ENCODE results near the gene DMAC2. TPM values are rescaled to one million over a fixed set of nuclear protein-coding genes. Genes with fewer than 3 reads are reported as not detected.
A peak's percentile ranks its signal among the peaks of the same experiment; 100 is the strongest.
"Not testable (repeated sequence)": the region's sequence is repeated elsewhere in the genome, so short reads cannot be mapped to it uniquely, and the experiment has no call there.

The DMAC2 gene
- polyA plus RNA-seq, 1 donor = 79.4 TPM

DNA sequence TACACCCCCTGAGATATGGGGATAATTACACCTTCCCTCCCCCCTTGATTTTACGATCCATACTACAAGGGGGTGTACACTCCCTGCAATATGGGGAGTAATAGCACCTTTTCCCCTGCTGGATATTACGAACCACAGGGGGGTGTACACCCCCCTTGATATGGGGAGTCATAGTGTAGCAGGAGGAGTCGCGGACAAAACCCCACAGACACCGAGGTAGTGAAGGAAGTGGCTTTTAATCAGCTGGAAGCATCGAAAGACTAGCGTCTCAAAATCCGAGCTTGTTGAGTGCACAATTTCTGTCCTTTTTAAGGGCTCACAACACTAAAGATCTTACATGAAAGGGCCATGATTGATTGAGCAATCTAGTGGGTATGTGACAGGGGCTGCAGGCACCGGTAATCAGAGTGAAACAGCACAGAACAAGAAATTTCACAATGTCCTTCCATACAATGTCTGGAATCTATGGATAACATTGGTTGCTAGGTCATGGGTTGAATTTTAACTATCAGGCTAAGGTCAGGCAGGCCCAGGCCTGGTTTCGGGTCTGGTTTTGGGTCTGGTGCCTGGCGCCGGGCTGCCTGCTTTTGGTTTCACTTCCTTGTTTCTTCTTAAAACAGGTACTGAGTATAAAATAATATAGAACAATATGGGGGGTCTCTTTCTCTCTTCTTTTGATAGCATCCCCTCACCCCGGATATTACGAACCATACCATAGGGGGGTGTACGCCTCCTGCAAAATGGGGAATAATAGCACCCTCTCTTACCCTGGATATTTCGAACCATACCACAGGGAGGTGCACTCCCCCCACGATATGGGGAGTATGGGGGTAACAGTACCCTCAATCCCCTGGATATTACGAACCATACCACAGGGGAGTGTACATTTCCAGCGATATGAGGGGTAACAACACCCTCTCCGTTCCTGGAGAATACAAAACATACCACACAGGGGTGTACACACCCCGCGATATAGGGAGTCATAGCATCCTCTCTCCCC lies 23.8 kb upstream of the DMAC2 start:
- H3K27ac ChIP-seq (ENCODE audit: low read length); DNase-seq; H3K4me3 ChIP-seq (ENCODE audit: low read length); H3K4me1 ChIP-seq (ENCODE audit: control insufficient read depth, insufficient read depth, low read length); H3K9me3 ChIP-seq (ENCODE audit: control insufficient read depth, low read depth, low read length); H3K36me3 ChIP-seq (ENCODE audit: control insufficient read depth, insufficient read depth, low read length); H3K27me3 ChIP-seq (ENCODE audit: control insufficient read depth, insufficient read depth, low read length): not testable (repeated sequence)
- no CpG with 5 or more reads among the region's 22 CpGs for WGBS (ENCODE audit: insufficient coverage, low lambda C conversion rate)

DNA sequence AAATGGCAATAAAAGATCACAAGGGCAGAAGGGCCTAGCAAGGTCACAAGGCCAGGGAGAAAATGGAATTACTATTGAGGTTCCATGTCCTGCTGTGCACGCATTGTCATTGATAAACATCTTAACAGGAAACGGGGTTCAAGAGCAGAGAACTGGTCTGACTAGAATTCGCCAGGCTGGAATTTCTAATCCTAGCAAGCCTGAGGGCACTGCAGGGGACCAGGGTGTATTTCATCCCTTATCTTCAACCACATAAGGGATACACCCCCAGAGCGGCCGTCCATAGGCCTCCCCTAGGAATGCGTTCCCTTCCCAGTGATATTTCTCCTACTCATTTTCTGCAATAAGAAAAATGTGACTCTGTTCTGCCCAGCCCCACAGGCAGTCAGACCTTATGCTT lies 22.8 kb upstream of the DMAC2 start:
- no peak overlapping the region for H3K4me3 ChIP-seq (ENCODE audit: low read length)
- WGBS (ENCODE audit: insufficient coverage, low lambda C conversion rate) = no CpG with 5 or more reads among the region's 6 CpGs
- H3K27me3 ChIP-seq (ENCODE audit: control insufficient read depth, insufficient read depth, low read length) = peaks cover 5% of the 10 kb centered on the region

GRCh38 chr19:41457241-41457640 lies 17.5 kb upstream of the DMAC2 start:
- DNase-seq = no peak
- no CpG with 5 or more reads among the region's 1 CpG for WGBS (ENCODE audit: insufficient coverage, low lambda C conversion rate)
- H3K4me3 ChIP-seq (ENCODE audit: low read length) = no peak overlapping the region
- H3K4me1 ChIP-seq (ENCODE audit: control insufficient read depth, insufficient read depth, low read length) = no peaks in the 10 kb centered on the region
- H3K27ac ChIP-seq (ENCODE audit: low read length) = no peak overlapping the region
- H3K36me3 ChIP-seq (ENCODE audit: control insufficient read depth, insufficient read depth, low read length) = no peaks in the 10 kb centered on the region
- H3K9me3 ChIP-seq (ENCODE audit: control insufficient read depth, low read depth, low read length) = no peaks in the 10 kb centered on the region
- H3K27me3 ChIP-seq (ENCODE audit: control insufficient read depth, insufficient read depth, low read length) = no peaks in the 10 kb centered on the region

More for the DNA sequence above, 22.8 kb upstream of the DMAC2 start:
- H3K9me3 ChIP-seq (ENCODE audit: control insufficient read depth, low read depth, low read length) = no peaks in the 10 kb centered on the region
- DNase-seq = no peak
- no peaks in the 10 kb centered on the region for H3K36me3 ChIP-seq (ENCODE audit: control insufficient read depth, insufficient read depth, low read length)
- H3K4me1 ChIP-seq (ENCODE audit: control insufficient read depth, insufficient read depth, low read length) = no peaks in the 10 kb centered on the region
- no peak overlapping the region for H3K27ac ChIP-seq (ENCODE audit: low read length)

GRCh38 chr19:41456342-41456918 lies 16.7 kb upstream of the DMAC2 start:
- 68% methylated on average over 3 of the region's 7 CpGs for WGBS (ENCODE audit: insufficient coverage, low lambda C conversion rate)
- no peak overlapping the region for H3K27ac ChIP-seq (ENCODE audit: low read length)

DNA sequence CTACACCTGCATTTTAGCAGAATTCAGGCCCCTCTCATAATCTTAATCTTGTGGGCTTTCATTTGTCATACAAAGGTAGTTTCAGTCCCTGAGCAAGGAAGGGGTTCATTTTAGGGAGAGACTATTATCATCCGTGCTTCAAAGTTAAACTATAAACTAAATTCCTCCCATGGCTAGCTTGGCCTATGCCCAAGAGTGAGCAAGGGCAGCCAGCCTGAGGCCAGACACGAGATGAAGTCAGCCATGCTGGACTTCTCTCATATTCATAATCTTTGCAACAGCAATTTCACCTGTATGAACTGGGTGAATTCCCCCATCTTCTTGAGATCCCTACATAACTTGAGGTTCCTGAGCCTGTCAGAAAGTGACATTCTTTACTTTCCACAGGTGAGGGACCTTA lies 16.2 kb upstream of the DMAC2 start:
- H3K36me3 ChIP-seq (ENCODE audit: control insufficient read depth, insufficient read depth, low read length) = no peaks in the 10 kb centered on the region
- DNase-seq = no peak
- no peak overlapping the region for H3K4me3 ChIP-seq (ENCODE audit: low read length)
- H3K9me3 ChIP-seq (ENCODE audit: control insufficient read depth, low read depth, low read length) = no peaks in the 10 kb centered on the region
- H3K4me1 ChIP-seq (ENCODE audit: control insufficient read depth, insufficient read depth, low read length) = no peaks in the 10 kb centered on the region
- no peaks in the 10 kb centered on the region for H3K27me3 ChIP-seq (ENCODE audit: control insufficient read depth, insufficient read depth, low read length)
- no peak overlapping the region for H3K27ac ChIP-seq (ENCODE audit: low read length)
- WGBS (ENCODE audit: insufficient coverage, low lambda C conversion rate) = no CpG with 5 or more reads among the region's 2 CpGs

More at GRCh38 chr19:41456342-41456918, 16.7 kb upstream of the DMAC2 start:
- DNase-seq = no peak
- Histone ChIP-seq H3K36me3 (ENCODE audit: control insufficient read depth, insufficient read depth, low read length) (no peaks in the 10 kb centered on the region), H3K27me3 (ENCODE audit: control insufficient read depth, insufficient read depth, low read length) (no peaks in the 10 kb centered on the region), H3K4me3 (ENCODE audit: low read length) (no peak overlapping the region), H3K4me1 (ENCODE audit: control insufficient read depth, insufficient read depth, low read length) (no peaks in the 10 kb centered on the region), H3K9me3 (ENCODE audit: control insufficient read depth, low read depth, low read length) (no peaks in the 10 kb centered on the region)

DNA sequence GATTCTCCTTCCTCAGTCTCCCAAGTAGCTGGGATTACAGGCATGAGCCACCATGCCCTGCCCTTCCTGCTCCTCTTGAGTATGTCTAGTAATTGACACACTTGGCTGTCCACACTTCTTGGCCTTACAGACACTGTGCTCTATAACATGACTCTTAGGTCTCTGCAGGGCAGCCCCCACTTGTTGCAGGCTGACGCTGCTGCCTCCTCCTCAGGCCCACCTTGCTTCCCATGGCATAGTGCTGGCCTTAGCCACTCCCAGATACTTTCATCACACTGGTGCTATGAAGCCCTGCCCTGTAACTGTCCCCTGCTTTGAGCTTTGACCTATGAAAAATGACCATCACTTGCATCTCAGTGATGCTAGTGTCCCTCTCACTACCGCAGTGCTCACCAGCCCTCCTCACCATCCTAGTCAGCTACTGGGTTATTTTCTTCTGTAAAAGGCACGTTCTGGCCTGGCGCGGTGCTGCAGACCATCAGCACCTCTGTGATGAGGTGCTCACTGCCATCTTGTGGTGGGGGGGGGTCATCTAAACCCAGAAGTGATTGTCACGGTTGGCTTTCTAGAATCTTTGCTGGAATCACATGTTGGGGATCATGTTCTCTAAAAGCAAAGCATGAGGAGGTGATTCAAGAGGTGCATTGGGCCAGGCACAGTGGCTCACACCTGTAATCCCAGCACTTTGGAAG lies 13.0 kb upstream of the DMAC2 start:
- Histone ChIP-seq H3K27me3 (ENCODE audit: control insufficient read depth, insufficient read depth, low read length) (no peaks in the 10 kb centered on the region), H3K9me3 (ENCODE audit: control insufficient read depth, low read depth, low read length) (no peaks in the 10 kb centered on the region)
- WGBS (ENCODE audit: insufficient coverage, low lambda C conversion rate) = no CpG with 5 or more reads among the region's 6 CpGs

GRCh38 chr19:41449865-41450178 lies 10.1 kb upstream of the DMAC2 start:
- no CpG with 5 or more reads among the region's 3 CpGs for WGBS (ENCODE audit: insufficient coverage, low lambda C conversion rate)
- no peak overlapping the region for H3K4me3 ChIP-seq (ENCODE audit: low read length)

More for the DNA sequence above, 13.0 kb upstream of the DMAC2 start:
- DNase-seq = no peak
- Histone ChIP-seq H3K4me3 (ENCODE audit: low read length) (no peak overlapping the region), H3K36me3 (ENCODE audit: control insufficient read depth, insufficient read depth, low read length) (no peaks in the 10 kb centered on the region), H3K4me1 (ENCODE audit: control insufficient read depth, insufficient read depth, low read length) (no peaks in the 10 kb centered on the region), H3K27ac (ENCODE audit: low read length) (no peak overlapping the region)

DNA sequence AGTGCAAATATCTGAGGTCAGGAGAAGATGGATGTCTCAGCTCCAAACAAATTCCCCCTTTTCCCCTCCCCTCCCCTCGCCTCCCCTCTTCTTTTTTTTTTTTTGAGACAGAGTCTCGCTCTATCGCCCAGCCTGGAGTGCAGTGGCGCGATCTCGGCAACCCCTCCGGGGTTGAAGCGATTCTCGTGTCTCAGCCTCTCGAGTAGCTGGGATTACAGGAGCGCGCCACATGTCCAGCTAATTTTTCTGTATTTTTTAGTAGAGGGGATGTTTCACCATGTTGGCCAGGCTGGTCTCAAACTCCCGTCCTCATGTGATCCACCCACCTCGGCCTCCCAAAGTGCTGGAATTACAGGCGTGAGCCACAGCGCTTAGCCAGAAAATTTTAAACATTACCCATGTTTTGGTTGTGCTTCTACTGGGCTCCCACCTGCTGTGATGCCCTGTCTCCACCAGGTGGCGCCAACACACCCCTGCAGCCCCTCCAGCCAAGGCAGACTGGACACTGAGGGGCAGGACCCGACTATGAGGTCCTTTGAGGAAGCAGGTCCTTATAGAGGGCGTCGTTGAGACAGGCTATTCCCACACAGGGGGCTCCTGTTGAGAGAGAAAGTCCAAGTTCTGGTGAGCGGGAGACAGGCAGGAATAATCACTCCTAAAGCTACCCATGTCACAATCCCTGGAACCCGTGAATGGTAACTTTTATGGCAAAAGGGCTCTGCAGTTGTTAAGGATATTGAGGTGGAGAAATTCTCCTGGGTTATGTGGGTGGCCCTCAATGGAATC lies 9.6 kb upstream of the DMAC2 start:
- H3K36me3 ChIP-seq (ENCODE audit: control insufficient read depth, insufficient read depth, low read length) = no peaks in the 10 kb centered on the region
- WGBS (ENCODE audit: insufficient coverage, low lambda C conversion rate) = 40% methylated on average over 1 of the region's 22 CpGs
- H3K9me3 ChIP-seq (ENCODE audit: control insufficient read depth, low read depth, low read length) = no peaks in the 10 kb centered on the region
- H3K27me3 ChIP-seq (ENCODE audit: control insufficient read depth, insufficient read depth, low read length) = no peaks in the 10 kb centered on the region
- no peaks in the 10 kb centered on the region for H3K4me1 ChIP-seq (ENCODE audit: control insufficient read depth, insufficient read depth, low read length)
- no peak overlapping the region for H3K4me3 ChIP-seq (ENCODE audit: low read length)
- H3K27ac ChIP-seq (ENCODE audit: low read length) = no peak overlapping the region
- peak in 1 of 2 donors; percentile 54 for DNase-seq

More at GRCh38 chr19:41449865-41450178, 10.1 kb upstream of the DMAC2 start:
- H3K27ac ChIP-seq (ENCODE audit: low read length) = no peak overlapping the region
- no peaks in the 10 kb centered on the region for H3K9me3 ChIP-seq (ENCODE audit: control insufficient read depth, low read depth, low read length)
- no peak for DNase-seq
- H3K36me3 ChIP-seq (ENCODE audit: control insufficient read depth, insufficient read depth, low read length) = no peaks in the 10 kb centered on the region
- no peaks in the 10 kb centered on the region for H3K4me1 ChIP-seq (ENCODE audit: control insufficient read depth, insufficient read depth, low read length)
- H3K27me3 ChIP-seq (ENCODE audit: control insufficient read depth, insufficient read depth, low read length) = no peaks in the 10 kb centered on the region

DNA sequence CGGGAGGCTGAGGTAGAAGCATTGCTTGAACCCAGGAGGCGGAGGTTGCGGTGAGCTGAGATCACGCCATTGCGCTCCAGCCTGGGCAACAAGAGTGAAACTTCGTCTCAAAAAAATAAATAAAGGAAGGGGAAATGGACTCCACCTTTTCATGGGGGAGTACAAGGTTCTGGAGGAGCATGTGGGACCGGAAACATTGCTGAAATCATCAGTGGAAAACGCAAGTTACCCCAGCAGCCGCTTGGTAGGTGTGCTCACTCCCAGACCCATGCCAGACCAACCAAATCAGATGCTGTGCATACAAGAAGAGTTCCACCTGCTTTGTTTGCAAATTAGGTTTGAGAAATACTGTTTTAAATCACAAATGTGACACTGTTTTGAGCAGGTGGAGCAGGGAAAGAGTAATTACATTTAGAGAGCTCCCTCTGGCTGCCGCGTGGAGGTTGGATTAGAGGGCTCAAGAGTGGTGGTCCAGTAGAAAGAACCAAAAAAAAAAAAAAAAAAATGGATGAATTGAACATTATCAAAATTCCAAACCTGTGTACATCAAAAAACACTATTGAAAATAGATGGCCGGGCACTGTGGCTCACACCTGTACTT lies 8.1 kb upstream of the DMAC2 start:
- 52% methylated on average over 3 of the region's 12 CpGs for WGBS (ENCODE audit: insufficient coverage, low lambda C conversion rate)
- H3K36me3 ChIP-seq (ENCODE audit: control insufficient read depth, insufficient read depth, low read length) = no peaks in the 10 kb centered on the region

More for the DNA sequence above, 8.1 kb upstream of the DMAC2 start:
- DNase-seq = no peak
- Histone ChIP-seq H3K4me3 (ENCODE audit: low read length) (no peak overlapping the region), H3K27ac (ENCODE audit: low read length) (no peak overlapping the region), H3K4me1 (ENCODE audit: control insufficient read depth, insufficient read depth, low read length) (no peaks in the 10 kb centered on the region), H3K9me3 (ENCODE audit: control insufficient read depth, low read depth, low read length) (no peaks in the 10 kb centered on the region), H3K27me3 (ENCODE audit: control insufficient read depth, insufficient read depth, low read length) (no peaks in the 10 kb centered on the region)

All from large intestine (tissue), 3 donors.